ENCODE measurements around the gene ANXA8. TPM values are rescaled to one million over a fixed set of nuclear protein-coding genes. Genes with fewer than 3 reads are reported as not detected.
"Not testable (repeated sequence)": the region's sequence is repeated elsewhere in the genome, so short reads cannot be mapped to it uniquely, and the experiment has no call there.

The ANXA8 gene
- polyA plus RNA-seq = 18.2 TPM
- long read RNA-seq, donor 1 = 0 reads
- long read RNA-seq, donor 2, partial matches to known transcripts = 0 of 1 reads
- long read RNA-seq, donor 2, other reads (novel, unspliced or antisense) = 0 of 1 reads
- long read RNA-seq, donor 3 = 0 reads
- long read RNA-seq, donor 4 = 0 reads
- long read RNA-seq, donor 5 = 0 reads
- long read RNA-seq, donor 6, partial matches to known transcripts = 0 of 1 reads
- long read RNA-seq, donor 6, other reads (novel, unspliced or antisense) = 0 of 1 reads
- long read RNA-seq, donor 7, partial matches to known transcripts = 0 of 1 reads
- long read RNA-seq, donor 7, other reads (novel, unspliced or antisense) = 0 of 1 reads
- long read RNA-seq, donor 8, partial matches to known transcripts = 0 of 2 reads
- long read RNA-seq, donor 8, other reads (novel, unspliced or antisense) = 0 of 2 reads
- long read RNA-seq, donor 9, partial matches to known transcripts = 0 of 2 reads
- long read RNA-seq, donor 9, other reads (novel, unspliced or antisense) = 0 of 2 reads
- long read RNA-seq, donor 10 = 0 reads
- long read RNA-seq, donor 11 = 0 reads

- not testable (repeated sequence) for H3K4me3 ChIP-seq (ENCODE audit: low read length); H3K27ac ChIP-seq (ENCODE audit: low read length); H3K4me1 ChIP-seq (ENCODE audit: control insufficient read depth, insufficient read depth, low read length); H3K9me3 ChIP-seq (ENCODE audit: control insufficient read depth, low read depth, low read length); H3K36me3 ChIP-seq (ENCODE audit: control insufficient read depth, insufficient read depth, low read length); H3K27me3 ChIP-seq (ENCODE audit: control insufficient read depth, insufficient read depth, low read length); DNase-seq
- no CpG with 5 or more reads among the region's 11 CpGs for WGBS (ENCODE audit: insufficient coverage, low lambda C conversion rate)
These were observed at the start of gene ANXA8 for GRCh38 chr10:47483923-47484322. Gene ANXA8, minus strand, starts transcription at chr10:47484115. Its CDS starts 182 bp downstream, at chr10:47483933.

- DNase-seq = not testable (repeated sequence)
These were observed 39.6 kb upstream of the ANXA8 start, which contains the start of gene AGAP9 for GRCh38 chr10:47523475-47523874. Gene AGAP9, minus strand, starts transcription at chr10:47523638. Its CDS starts 112 bp downstream, at chr10:47523526.

GRCh38 chr10:47502313-47502712, 18.4 kb upstream of the ANXA8 start:
- no CpG with 5 or more reads among the region's 9 CpGs for WGBS (ENCODE audit: insufficient coverage, low lambda C conversion rate)
- not testable (repeated sequence) for H3K27me3 ChIP-seq (ENCODE audit: control insufficient read depth, insufficient read depth, low read length); H3K36me3 ChIP-seq (ENCODE audit: control insufficient read depth, insufficient read depth, low read length); H3K9me3 ChIP-seq (ENCODE audit: control insufficient read depth, low read depth, low read length); DNase-seq; H3K4me3 ChIP-seq (ENCODE audit: low read length); H3K4me1 ChIP-seq (ENCODE audit: control insufficient read depth, insufficient read depth, low read length); H3K27ac ChIP-seq (ENCODE audit: low read length)

More at GRCh38 chr10:47523475-47523874, 39.6 kb upstream of the ANXA8 start, which contains the start of gene AGAP9:
- H3K27me3 ChIP-seq (ENCODE audit: control insufficient read depth, insufficient read depth, low read length); H3K27ac ChIP-seq (ENCODE audit: low read length); H3K36me3 ChIP-seq (ENCODE audit: control insufficient read depth, insufficient read depth, low read length); H3K9me3 ChIP-seq (ENCODE audit: control insufficient read depth, low read depth, low read length); H3K4me1 ChIP-seq (ENCODE audit: control insufficient read depth, insufficient read depth, low read length); H3K4me3 ChIP-seq (ENCODE audit: low read length): not testable (repeated sequence)
- WGBS (ENCODE audit: insufficient coverage, low lambda C conversion rate) = no CpG with 5 or more reads among the region's 20 CpGs

- DNase-seq; H3K36me3 ChIP-seq (ENCODE audit: control insufficient read depth, insufficient read depth, low read length); H3K9me3 ChIP-seq (ENCODE audit: control insufficient read depth, low read depth, low read length); H3K4me3 ChIP-seq (ENCODE audit: low read length); H3K27me3 ChIP-seq (ENCODE audit: control insufficient read depth, insufficient read depth, low read length); H3K4me1 ChIP-seq (ENCODE audit: control insufficient read depth, insufficient read depth, low read length); H3K27ac ChIP-seq (ENCODE audit: low read length): not testable (repeated sequence)
- no CpG with 5 or more reads among the region's 6 CpGs for WGBS (ENCODE audit: insufficient coverage, low lambda C conversion rate)
These were observed 10.3 kb upstream of the ANXA8 start for GRCh38 chr10:47494226-47494625.

GRCh38 chr10:47491600-47491999, 7.7 kb upstream of the ANXA8 start, which contains the start of gene FAM25G:
Gene FAM25G, minus strand, starts transcription at chr10:47491700. Its CDS starts 26 bp downstream, at chr10:47491674.
- no CpG with 5 or more reads among the region's 9 CpGs for WGBS (ENCODE audit: insufficient coverage, low lambda C conversion rate)
- H3K9me3 ChIP-seq (ENCODE audit: control insufficient read depth, low read depth, low read length); H3K4me1 ChIP-seq (ENCODE audit: control insufficient read depth, insufficient read depth, low read length); H3K4me3 ChIP-seq (ENCODE audit: low read length); H3K27me3 ChIP-seq (ENCODE audit: control insufficient read depth, insufficient read depth, low read length); H3K36me3 ChIP-seq (ENCODE audit: control insufficient read depth, insufficient read depth, low read length); DNase-seq; H3K27ac ChIP-seq (ENCODE audit: low read length): not testable (repeated sequence)

- not testable (repeated sequence) for DNase-seq; H3K27ac ChIP-seq (ENCODE audit: low read length); H3K36me3 ChIP-seq (ENCODE audit: control insufficient read depth, insufficient read depth, low read length); H3K9me3 ChIP-seq (ENCODE audit: control insufficient read depth, low read depth, low read length); H3K27me3 ChIP-seq (ENCODE audit: control insufficient read depth, insufficient read depth, low read length); H3K4me1 ChIP-seq (ENCODE audit: control insufficient read depth, insufficient read depth, low read length); H3K4me3 ChIP-seq (ENCODE audit: low read length)
- WGBS (ENCODE audit: insufficient coverage, low lambda C conversion rate) = no CpG with 5 or more reads among the region's 7 CpGs
These were observed 5.7 kb upstream of the ANXA8 start for GRCh38 chr10:47489630-47490029.

GRCh38 chr10:47485943-47486342, 2.0 kb upstream of the ANXA8 start:
- H3K27ac ChIP-seq (ENCODE audit: low read length); H3K9me3 ChIP-seq (ENCODE audit: control insufficient read depth, low read depth, low read length); H3K4me3 ChIP-seq (ENCODE audit: low read length); H3K4me1 ChIP-seq (ENCODE audit: control insufficient read depth, insufficient read depth, low read length); H3K27me3 ChIP-seq (ENCODE audit: control insufficient read depth, insufficient read depth, low read length); H3K36me3 ChIP-seq (ENCODE audit: control insufficient read depth, insufficient read depth, low read length); DNase-seq: not testable (repeated sequence)
- no CpG with 5 or more reads among the region's 4 CpGs for WGBS (ENCODE audit: insufficient coverage, low lambda C conversion rate)

GRCh38 chr10:47484786-47485185, 871 bp upstream of the ANXA8 start:
- not testable (repeated sequence) for H3K27ac ChIP-seq (ENCODE audit: low read length); H3K4me1 ChIP-seq (ENCODE audit: control insufficient read depth, insufficient read depth, low read length); DNase-seq; H3K27me3 ChIP-seq (ENCODE audit: control insufficient read depth, insufficient read depth, low read length); H3K36me3 ChIP-seq (ENCODE audit: control insufficient read depth, insufficient read depth, low read length); H3K4me3 ChIP-seq (ENCODE audit: low read length); H3K9me3 ChIP-seq (ENCODE audit: control insufficient read depth, low read depth, low read length)
- WGBS (ENCODE audit: insufficient coverage, low lambda C conversion rate) = no CpG with 5 or more reads among the region's 11 CpGs

- H3K36me3 ChIP-seq (ENCODE audit: control insufficient read depth, insufficient read depth, low read length); H3K4me1 ChIP-seq (ENCODE audit: control insufficient read depth, insufficient read depth, low read length); DNase-seq; H3K27ac ChIP-seq (ENCODE audit: low read length); H3K27me3 ChIP-seq (ENCODE audit: control insufficient read depth, insufficient read depth, low read length); H3K4me3 ChIP-seq (ENCODE audit: low read length); H3K9me3 ChIP-seq (ENCODE audit: control insufficient read depth, low read depth, low read length): not testable (repeated sequence)
- no CpG with 5 or more reads among the region's 1 CpG for WGBS (ENCODE audit: insufficient coverage, low lambda C conversion rate)
These were observed 1.5 kb downstream of the ANXA8 start for GRCh38 chr10:47482367-47482766.

GRCh38 chr10:47481768-47482181, 2.1 kb downstream of the ANXA8 start:
- DNase-seq; H3K36me3 ChIP-seq (ENCODE audit: control insufficient read depth, insufficient read depth, low read length); H3K9me3 ChIP-seq (ENCODE audit: control insufficient read depth, low read depth, low read length); H3K4me3 ChIP-seq (ENCODE audit: low read length); H3K27ac ChIP-seq (ENCODE audit: low read length); H3K4me1 ChIP-seq (ENCODE audit: control insufficient read depth, insufficient read depth, low read length); H3K27me3 ChIP-seq (ENCODE audit: control insufficient read depth, insufficient read depth, low read length): not testable (repeated sequence)
- WGBS (ENCODE audit: insufficient coverage, low lambda C conversion rate) = no CpG with 5 or more reads among the region's 6 CpGs
